GM12864 (cell line): Measurements from ENCODE around the gene MEF2C.

Experiments
- DNase-seq: peaks from one replicate; pipeline ENCODE4 v3.0.0-alpha.2; 2011; ENCODE audit warnings: low read depth
- H3K4me3 ChIP-seq: 2 replicates; pipeline ENCODE4 v1.5.1; 2011; ENCODE audit warnings: mild to moderate bottlenecking, low read depth, low read length, control low read depth
- CTCF ChIP-seq: IDR thresholded peaks from 2 replicates; pipeline ENCODE4 v1.5.1; 2011; ENCODE audit warnings: low read depth, mild to moderate bottlenecking, moderate library complexity, low read length, control low read depth, inconsistent platforms; ENCODE audit errors: missing control alignments

The MEF2C gene

GRCh38 chr5:88818296-88818695 is 64.7 kb downstream of the MEF2C start:
- no peak for DNase-seq
- H3K4me3 ChIP-seq = peak overlapping the region; percentile 38

GRCh38 chr5:88816195-88816594 is 66.8 kb downstream of the MEF2C start:
- TF ChIP-seq CTCF = no peak
- DNase-seq = no peak
- no peak overlapping the region for H3K4me3 ChIP-seq

More at GRCh38 chr5:88818296-88818695, 64.7 kb downstream of the MEF2C start:
- TF ChIP-seq CTCF = no peak

GRCh38 chr5:88815050-88815789 is 67.8 kb downstream of the MEF2C start:
- TF ChIP-seq CTCF = no peak
- no peak for DNase-seq
- H3K4me3 ChIP-seq = no peak overlapping the region

- no peak overlapping the region for H3K4me3 ChIP-seq
- no peak for DNase-seq
- no peak for TF ChIP-seq CTCF
Observed at GRCh38 chr5:88813805-88814575, 69.0 kb downstream of the MEF2C start.

- no peak overlapping the region for H3K4me3 ChIP-seq
- no peak for DNase-seq
- no peak for TF ChIP-seq CTCF
Observed at GRCh38 chr5:88813244-88813643, 69.7 kb downstream of the MEF2C start.

GRCh38 chr5:88808153-88808552 is 74.8 kb downstream of the MEF2C start:
- TF ChIP-seq CTCF = no peak
- no peak overlapping the region for H3K4me3 ChIP-seq
- DNase-seq = no peak
